GM13976 (cell line): ENCODE results near the gene JARID2.

Experiments used
- DNase-seq: peaks from one replicate; pipeline ENCODE4 v3.0.0; 2012; ENCODE audit warnings: low spot score
- in situ Hi-C: fragments of 300-500 bp; cut with MboI; formaldehyde crosslinking; loops from one replicate; pipeline ENCODE4 v1.12.0; 2022; ENCODE audit warnings: low sequenced_read_pairs, mixed read lengths, inconsistent platforms; ENCODE audit not compliant: unreplicated experiment
- TF ChIP-seq, protein P1 (sequence below): IDR thresholded peaks from 2 replicates; pipeline ENCODE4 v1.5.1; 2012; ENCODE audit warnings: borderline replicate concordance, mild to moderate bottlenecking; ENCODE audit not compliant: insufficient read depth; ENCODE audit errors: extremely low read depth, missing control alignments, control extremely low read depth

JARID2 gene

DNA sequence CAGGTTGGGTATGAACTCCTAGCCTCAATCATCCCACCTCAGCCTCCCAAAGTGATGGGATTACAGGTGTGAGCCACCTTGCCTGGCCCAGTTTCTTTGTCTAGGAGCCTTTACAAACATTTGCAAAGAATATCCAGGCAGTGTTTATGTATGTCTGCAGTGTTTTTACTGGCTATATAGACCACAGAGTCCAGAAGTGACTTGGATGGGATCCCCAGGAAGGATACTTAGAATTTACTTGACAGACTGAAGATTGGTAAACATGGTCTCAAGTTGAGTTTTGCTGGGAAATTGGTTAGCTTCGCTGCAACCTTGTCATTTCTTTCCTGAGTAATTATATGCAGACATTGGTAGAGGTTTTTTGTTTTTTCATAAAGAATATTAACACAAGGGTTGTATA is 23.8 kb downstream of the JARID2 start:
- TF ChIP-seq, protein P1, sequence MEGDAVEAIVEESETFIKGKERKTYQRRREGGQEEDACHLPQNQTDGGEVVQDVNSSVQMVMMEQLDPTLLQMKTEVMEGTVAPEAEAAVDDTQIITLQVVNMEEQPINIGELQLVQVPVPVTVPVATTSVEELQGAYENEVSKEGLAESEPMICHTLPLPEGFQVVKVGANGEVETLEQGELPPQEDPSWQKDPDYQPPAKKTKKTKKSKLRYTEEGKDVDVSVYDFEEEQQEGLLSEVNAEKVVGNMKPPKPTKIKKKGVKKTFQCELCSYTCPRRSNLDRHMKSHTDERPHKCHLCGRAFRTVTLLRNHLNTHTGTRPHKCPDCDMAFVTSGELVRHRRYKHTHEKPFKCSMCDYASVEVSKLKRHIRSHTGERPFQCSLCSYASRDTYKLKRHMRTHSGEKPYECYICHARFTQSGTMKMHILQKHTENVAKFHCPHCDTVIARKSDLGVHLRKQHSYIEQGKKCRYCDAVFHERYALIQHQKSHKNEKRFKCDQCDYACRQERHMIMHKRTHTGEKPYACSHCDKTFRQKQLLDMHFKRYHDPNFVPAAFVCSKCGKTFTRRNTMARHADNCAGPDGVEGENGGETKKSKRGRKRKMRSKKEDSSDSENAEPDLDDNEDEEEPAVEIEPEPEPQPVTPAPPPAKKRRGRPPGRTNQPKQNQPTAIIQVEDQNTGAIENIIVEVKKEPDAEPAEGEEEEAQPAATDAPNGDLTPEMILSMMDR: no peak
- in situ Hi-C loops: no loop called here
- DNase-seq: no peak

DNA sequence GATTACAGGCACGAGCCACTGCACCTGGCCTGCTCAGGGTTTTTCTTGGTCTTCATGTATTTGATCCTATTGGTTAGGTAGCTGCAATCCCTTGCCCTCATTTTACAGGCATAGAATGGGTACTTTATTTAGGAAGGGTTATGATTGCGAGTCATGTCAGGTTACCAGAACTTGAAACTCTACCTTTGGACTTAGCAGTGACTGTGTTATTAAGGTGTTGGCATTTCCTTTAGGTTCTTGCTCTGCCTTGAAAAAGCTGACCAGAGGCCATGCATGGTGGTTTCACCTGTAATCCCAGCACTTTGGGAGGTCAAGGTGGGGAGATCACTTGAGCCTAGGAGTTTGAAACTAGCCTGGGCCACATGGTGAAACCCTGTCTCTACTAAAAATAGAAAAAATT is 24.5 kb downstream of the JARID2 start:
- DNase-seq: no peak
- in situ Hi-C loops: no loop called here
- TF ChIP-seq, protein P1: no peak

DNA sequence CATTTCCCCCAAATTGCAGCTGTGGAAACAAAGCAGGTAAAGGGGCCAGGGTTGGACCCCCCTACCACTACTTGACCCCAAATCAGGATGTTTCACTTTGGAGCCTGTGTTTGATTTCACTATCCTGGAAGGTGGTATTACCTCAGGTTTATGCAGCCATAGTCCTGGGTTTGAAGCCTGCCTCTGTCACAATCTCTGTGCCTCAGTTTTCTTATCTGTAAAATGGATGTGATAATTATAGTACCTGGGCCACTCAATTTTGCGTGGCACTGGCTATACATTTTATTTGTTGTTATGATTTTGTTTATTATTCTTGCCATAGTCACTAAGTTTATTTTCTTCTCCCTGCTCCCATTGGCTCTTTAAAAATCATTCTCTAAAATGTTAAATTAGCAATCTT is 26.7 kb downstream of the JARID2 start:
- in situ Hi-C loops: no loop called here
- DNase-seq: no peak
- TF ChIP-seq, protein P1: no peak

DNA sequence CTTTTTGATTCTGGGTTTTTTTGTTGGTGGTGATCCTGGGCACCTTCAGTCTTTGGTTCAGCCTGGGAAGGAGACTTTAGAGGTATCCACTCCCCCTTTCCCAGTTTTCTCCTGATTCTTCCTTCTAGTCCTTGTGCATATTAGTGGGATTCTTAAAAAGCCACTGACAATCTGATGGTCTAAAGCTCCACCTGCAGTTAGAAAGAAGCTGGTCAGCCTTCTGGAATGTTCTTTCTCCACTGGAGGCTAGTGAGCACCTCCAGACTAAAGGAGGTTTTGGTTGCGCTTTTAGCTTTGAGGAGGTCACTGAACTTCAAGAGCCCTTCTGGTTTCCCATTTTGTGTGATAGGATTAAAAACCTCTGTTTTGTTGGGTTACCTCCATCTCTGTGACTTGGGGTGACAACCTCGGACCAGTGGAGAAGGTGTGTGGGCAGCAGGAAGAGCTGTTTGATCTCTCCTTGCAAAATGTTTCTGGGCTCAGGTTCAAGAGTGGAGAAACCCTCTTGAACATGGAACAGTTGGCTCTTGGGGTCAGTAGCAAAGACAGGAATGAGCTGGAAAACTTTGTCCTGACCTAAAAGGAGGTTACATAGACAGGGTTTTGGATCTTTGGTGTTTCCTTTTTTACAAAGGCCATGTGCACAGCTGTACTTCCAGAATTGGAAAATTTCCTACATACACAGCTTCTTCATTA is 29.0 kb downstream of the JARID2 start:
- in situ Hi-C loops: no loop called here
- TF ChIP-seq, protein P1: peak; percentile 18

DNA sequence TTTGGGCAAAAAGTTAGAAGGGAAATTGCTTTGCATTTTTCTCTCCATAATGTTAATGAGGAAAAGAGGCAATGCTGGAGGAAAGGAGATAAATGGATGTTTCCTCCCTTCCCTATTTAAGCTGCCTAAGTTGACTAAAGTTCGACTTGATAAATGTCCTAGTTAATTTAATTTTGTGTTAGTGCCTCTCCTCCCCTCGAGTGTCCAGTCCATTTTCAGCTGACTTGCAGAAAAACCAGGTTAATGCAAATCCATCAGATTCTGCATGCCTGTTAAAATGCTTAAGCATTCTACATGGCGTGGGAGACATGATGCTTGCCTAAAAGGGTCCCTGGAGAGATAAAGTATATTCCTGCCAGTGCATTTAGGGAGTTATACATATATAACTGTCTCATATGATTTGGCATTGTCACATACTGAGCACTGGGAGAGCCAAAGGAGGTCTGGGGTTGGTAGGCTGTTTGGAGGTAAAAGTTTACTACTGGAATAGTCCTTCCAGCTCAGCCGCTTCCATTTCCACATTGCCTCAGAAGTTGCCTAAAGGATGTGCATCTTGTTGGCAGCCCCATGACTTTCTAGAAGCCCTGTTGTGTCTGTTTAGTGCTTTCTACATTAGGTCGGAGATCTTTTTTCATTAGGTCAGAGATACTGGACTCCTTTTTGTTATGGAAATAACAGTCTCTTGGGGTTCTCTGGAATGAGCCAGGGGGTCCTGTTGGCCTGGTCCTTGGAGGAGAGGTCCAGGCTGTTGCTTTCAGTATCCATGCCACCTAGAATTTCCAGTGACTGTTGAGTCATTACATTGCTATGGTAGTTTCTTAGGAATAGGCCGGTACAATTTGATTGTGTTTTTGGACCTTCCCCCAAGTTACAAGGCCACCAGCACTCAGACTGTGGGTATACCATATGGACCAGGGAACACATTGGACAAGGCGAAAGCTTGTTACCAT is 30.4 kb downstream of the JARID2 start:
- in situ Hi-C loops: no loop called here
- no peak for DNase-seq
- TF ChIP-seq, protein P1: no peak

More for the DNA sequence above, 29.0 kb downstream of the JARID2 start:
- DNase-seq: no peak

DNA sequence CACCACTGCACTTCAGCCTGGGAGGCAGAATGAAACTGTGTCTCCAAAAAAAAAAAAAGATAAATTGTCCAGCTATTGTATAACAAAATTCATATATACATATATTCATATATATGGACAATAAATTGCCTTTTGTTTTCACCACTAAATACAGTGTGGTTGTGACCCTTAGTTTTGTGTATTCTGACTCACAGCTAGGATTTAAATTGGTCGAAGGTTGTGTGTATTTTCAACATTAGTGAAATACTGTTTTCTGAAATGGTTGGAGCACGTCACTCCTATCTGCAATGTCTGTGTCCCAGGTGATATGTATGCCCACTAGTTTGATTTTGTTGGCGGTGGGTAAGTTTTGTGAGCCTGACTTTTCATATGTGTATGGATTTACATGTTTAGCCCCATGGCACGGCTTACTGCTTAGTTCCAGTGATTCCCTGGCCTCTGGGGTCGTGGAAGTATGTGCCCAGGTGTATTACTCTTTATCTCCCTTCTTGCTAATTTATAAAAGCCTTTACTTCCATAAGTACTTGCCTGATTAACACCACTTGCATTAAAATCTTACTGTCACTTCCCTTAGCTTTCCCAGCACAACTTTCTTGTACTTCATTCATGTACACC is 33.3 kb downstream of the JARID2 start:
- in situ Hi-C loops: no loop called here
- TF ChIP-seq, protein P1: no peak

More for the DNA sequence above, 33.3 kb downstream of the JARID2 start:
- no peak for DNase-seq
